IMR-90 (cell line): ENCODE measurements around the gene DGKE. TPM values are rescaled to one million over a fixed set of nuclear protein-coding genes. Genes with fewer than 3 reads are reported as not detected.

Experiments used
- ATAC-seq: fragments of 200-7000 bp; cut with Tn5 transposase; 2 replicates; pipeline ENCODE4 v1.9.1; 2020; ENCODE audit warnings: low read depth, mild to moderate bottlenecking, moderate library complexity
- BruUV-seq: library from RNA; stranded (reverse); fragments of 400-500 nt; replicated peaks from 2 replicates; lab custom pipeline; 2021; lab: Mats Ljungman, UMichigan
- CTCF ChIA-PET: fragments of 300-600 bp; formaldehyde crosslinking; extraction: SDS; loops from one replicate; lab custom pipeline; 2021; ENCODE audit warnings: antibody characterized with exemption; lab: Yijun Ruan, JAX
- POLR2A ChIA-PET: fragments of 300-600 bp; sonication (Branson Sonifier 250); formaldehyde crosslinking; loops from one replicate; lab custom pipeline; 2022; ENCODE audit warnings: antibody characterized with exemption; ENCODE audit not compliant: unreplicated experiment; lab: Charles Lee
- DNase-seq: peaks from one replicate; pipeline ENCODE4 v3.0.0; 2013
- H2AFZ ChIP-seq: replicated peaks from 2 replicates; pipeline ENCODE3; 2013; ENCODE audit warnings: low read length, mild to moderate bottlenecking; ENCODE audit not compliant: poor library complexity
- H2AK5ac ChIP-seq: 2 replicates; pipeline ENCODE4 v1.6.1; 2013; ENCODE audit warnings: low read depth, low read length, inconsistent platforms
- H2AK9ac ChIP-seq: replicated peaks from 2 replicates; pipeline ENCODE3; 2013; ENCODE audit warnings: mild to moderate bottlenecking, low read depth, low read length, moderate library complexity; ENCODE audit not compliant: poor library complexity
- H2BK120ac ChIP-seq: 2 replicates; pipeline ENCODE4 v1.6.1; 2013; ENCODE audit warnings: low read depth, low read length, inconsistent platforms
- H2BK15ac ChIP-seq: 3 replicates; pipeline ENCODE4 v1.6.1; 2013; ENCODE audit warnings: low read depth, low read length, inconsistent platforms
- H2BK20ac ChIP-seq: 2 replicates; pipeline ENCODE4 v1.6.1; 2013; ENCODE audit warnings: low read depth, mild to moderate bottlenecking, inconsistent platforms, low read length, moderate library complexity
- H2BK5ac ChIP-seq: 2 replicates; pipeline ENCODE4 v1.6.1; 2013; ENCODE audit warnings: mild to moderate bottlenecking, low read depth, low read length, inconsistent platforms; ENCODE audit not compliant: poor library complexity, severe bottlenecking
- H3K14ac ChIP-seq: replicated peaks from 2 replicates; pipeline ENCODE4 v1.6.1; 2013; ENCODE audit warnings: low read depth, low read length, inconsistent platforms
- H3K18ac ChIP-seq: 2 replicates; pipeline ENCODE4 v1.6.1; 2013; ENCODE audit warnings: low read depth, low read length, control low read depth
- H3K23ac ChIP-seq: 2 replicates; pipeline ENCODE4 v1.6.1; 2013; ENCODE audit warnings: low read depth, low read length, inconsistent platforms
- H3K27ac ChIP-seq: 2 replicates; pipeline ENCODE4 v1.5.1; 2013; ENCODE audit warnings: mild to moderate bottlenecking, control low read depth, low read length; ENCODE audit not compliant: insufficient read depth
- H3K27me3 ChIP-seq: 2 replicates; pipeline ENCODE4 v1.6.1; 2013; ENCODE audit warnings: low read length; ENCODE audit not compliant: control insufficient read depth, insufficient read depth
- H3K36me3 ChIP-seq: 2 replicates; pipeline ENCODE4 v1.6.1; 2013; ENCODE audit warnings: low read length, mixed read lengths; ENCODE audit not compliant: control insufficient read depth, insufficient read depth
- H3K4ac ChIP-seq: 2 replicates; pipeline ENCODE4 v1.6.1; 2013; ENCODE audit warnings: low read depth, low read length, inconsistent platforms
- H3K4me1 ChIP-seq: 2 replicates; pipeline ENCODE4 v1.6.1; 2013; ENCODE audit warnings: low read length, mixed read lengths; ENCODE audit not compliant: control insufficient read depth, insufficient read depth
- H3K4me2 ChIP-seq: 2 replicates; pipeline ENCODE4 v1.6.1; 2013; ENCODE audit warnings: low read depth, mild to moderate bottlenecking, control low read depth, low read length, moderate library complexity
- H3K4me3 ChIP-seq: 2 replicates; pipeline ENCODE4 v1.5.1; 2013; ENCODE audit warnings: low read depth, mild to moderate bottlenecking, control low read depth, low read length, moderate library complexity; ENCODE audit not compliant: insufficient read depth
- H3K56ac ChIP-seq: 2 replicates; pipeline ENCODE4 v1.6.1; 2013; ENCODE audit warnings: low read length, inconsistent platforms; ENCODE audit not compliant: insufficient read depth; ENCODE audit errors: extremely low read depth
- H3K79me1 ChIP-seq, 2 experiments: 2 replicates each; pipeline ENCODE4 v1.6.1; 2013; ENCODE audit warnings: low read length in 2 of 2, inconsistent platforms in 1 of 2, low read depth in 1 of 2
- H3K9ac ChIP-seq: 2 replicates; pipeline ENCODE4 v1.6.1; 2013; ENCODE audit warnings: low read depth, low read length, control low read depth
- H3K9me1 ChIP-seq: 2 replicates; pipeline ENCODE4 v1.6.1; 2013; ENCODE audit warnings: low read length, inconsistent platforms; ENCODE audit not compliant: insufficient read depth
- H3K9me3 ChIP-seq: 2 replicates; pipeline ENCODE4 v1.6.1; 2013; ENCODE audit warnings: low read length; ENCODE audit not compliant: control insufficient read depth, insufficient read depth
- H4K20me1 ChIP-seq: 2 replicates; pipeline ENCODE4 v1.6.1; 2013; ENCODE audit warnings: low read length, inconsistent platforms; ENCODE audit not compliant: insufficient read depth
- H4K5ac ChIP-seq: 2 replicates; pipeline ENCODE4 v1.6.1; 2013; ENCODE audit warnings: mild to moderate bottlenecking, low read depth, low read length, control low read depth
- H4K8ac ChIP-seq, 2 experiments: 2 replicates each; pipeline ENCODE4 v1.6.1; 2013; ENCODE audit warnings: low read depth in 2 of 2, low read length in 2 of 2, control low read depth in 1 of 2, inconsistent platforms in 1 of 2
- H4K91ac ChIP-seq: 2 replicates; pipeline ENCODE4 v1.6.1; 2013; ENCODE audit warnings: low read depth, low read length, inconsistent platforms; ENCODE audit not compliant: insufficient read depth
- CHD1 ChIP-seq: IDR thresholded peaks from 2 replicates; pipeline ENCODE4 v1.6.1; 2012; ENCODE audit warnings: low read depth, low read length, improper control_type of control experiment
- WGBS, 2 experiments: methylation state at CpG; one replicate each; pipeline versions ENCODE4 v1.1.5 to v1.1.7; 2013; ENCODE audit warnings: missing lambda C conversion rate in 2 of 2; ENCODE audit not compliant: insufficient read length in 1 of 2; ENCODE audit errors: extremely low coverage in 2 of 2; 5-methylcytosine and 5-hydroxymethylcytosine counted together
- dilution Hi-C: fragments of 300-500 bp; cut with HindIII; formaldehyde crosslinking; loops from one replicate; pipeline ENCODE4 v1.14.3; 2018; ENCODE audit warnings: low sequenced_read_pairs; ENCODE audit not compliant: unreplicated experiment
- in situ Hi-C: fragments of 300-500 bp; cut with MboI; formaldehyde crosslinking; loops from 3 replicates; pipeline ENCODE4 v1.14.3; 2019; ENCODE audit warnings: low sequenced_read_pairs, inconsistent platforms, mixed read lengths
- intact Hi-C: fragments of 100-400 bp; cut with micrococcal nuclease; formaldehyde crosslinking; loops from 2 replicates; pipeline ENCODE4 v1.10.0; 2022
- polyA plus RNA-seq, 3 experiments: library from polyadenylated mRNA; depleted of rRNA; stranded (reverse); fragments of >200 nt; gene quantifications; 2 replicates each; pipeline ENCODE4 v1.2.3, GENCODE V29; 2012; ENCODE audit warnings: low replicate concordance in 1 of 3
- total RNA-seq: library from RNA; depleted of rRNA; stranded (reverse); fragments of >200 nt; gene quantifications from 2 replicates; pipeline ENCODE4 v1.2.3, GENCODE V29; 2012

Gene DGKE
- total and polyA plus RNA-seq, 2 of the 4 experiments (the other 2 are of a cell fraction): 3.9 to 5.0 TPM

- Histone ChIP-seq H2AK5ac (no peak overlapping the region), H4K8ac (no peak overlapping the region), H4K91ac (no peak overlapping the region), H3K9me3 (no peaks in the 10 kb centered on the region), H2BK120ac (no peak overlapping the region), H3K18ac (no peak overlapping the region), H3K79me1 (no peaks in the 10 kb centered on the region), H2BK5ac (no peak overlapping the region), H3K4me1 (peaks cover 4% of the 10 kb centered on the region; the same call in 1 of the 2 replicates), H3K9me1 (peaks cover 19% of the 10 kb centered on the region; the same call in 1 of the 2 replicates), H3K27ac (no peak overlapping the region), H3K4me2 (no peak overlapping the region), H3K9ac (no peak overlapping the region), H4K20me1 (no peaks in the 10 kb centered on the region), H2AK9ac (no peak overlapping the region), H3K27me3 (no peaks in the 10 kb centered on the region), H2BK20ac (no peak overlapping the region), H2AFZ (no peak overlapping the region), H3K36me3 (no peaks in the 10 kb centered on the region), H3K4ac (no peak overlapping the region), H3K4me3 (no peak overlapping the region), H3K23ac (no peak overlapping the region), H2BK15ac (no peak overlapping the region), H3K14ac (no peak overlapping the region), H4K5ac (peak overlapping the region; percentile 50; the same call in 1 of the 2 replicates), H3K56ac (no peak overlapping the region)
- no TSS peak for BruUV-seq
- intact Hi-C loops (no loop called here), in situ Hi-C loops (no loop called here), dilution Hi-C loops (no loop called here)
- no peak for DNase-seq
- 100% methylated on average over 2 of the region's 3 CpGs; no CpG with 5 or more reads in 1 of the 2 experiments for WGBS, 2 experiments
- ATAC-seq: peak; percentile 35; the same call in 1 of the 2 replicates
- ChIA-PET CTCF (interaction anchor here (0.6 to 1.2 kb wide), 2 partner anchors 11 to 333 kb away, joined by 3 read pairs; no protein-coding TSS in a partner anchor), POLR2A (no interaction called here)
- no peak for TF ChIP-seq CHD1
These were observed 25.4 kb upstream of the DGKE start for GRCh38 chr17:56808503-56808902.
